GM12891 (cell line): Measurements from ENCODE around the gene CPA5.

Source experiments
- DNase-seq: peaks from one replicate; pipeline ENCODE4 v3.0.0; 2011; ENCODE audit warnings: low spot score; ENCODE audit not compliant: insufficient read length
- FAIRE-seq: peaks from 2 replicates; lab custom pipeline; 2011; peaks lifted over from hg19 to GRCh38; lab: Jason Lieb, UNC
- PAX5 ChIP-seq: IDR thresholded peaks from 2 replicates; pipeline ENCODE4 v1.6.1; 2011; ENCODE audit warnings: low read length, moderate library complexity, mild to moderate bottlenecking; ENCODE audit not compliant: insufficient read depth, severe bottlenecking
- POLR2A ChIP-seq: IDR thresholded peaks from 2 replicates; pipeline ENCODE4 v1.6.1; 2011; ENCODE audit warnings: low read depth, low read length, control low read depth
- POLR2AphosphoS5 ChIP-seq: IDR thresholded peaks from 2 replicates; pipeline ENCODE4 v1.6.1; 2011; ENCODE audit warnings: low read depth, low read length, control low read depth
- POU2F2 ChIP-seq: IDR thresholded peaks from 2 replicates; pipeline ENCODE4 v1.6.1; 2011; ENCODE audit warnings: low read depth, mild to moderate bottlenecking, control low read depth, low read length, moderate library complexity
- SPI1 ChIP-seq: IDR thresholded peaks from 2 replicates; pipeline ENCODE4 v1.6.1; 2011; ENCODE audit warnings: low read depth, low read length, control low read depth
- TAF1 ChIP-seq: IDR thresholded peaks from 2 replicates; pipeline ENCODE4 v1.6.1; 2011; ENCODE audit warnings: low read depth, low read length, control low read depth

Gene CPA5

GRCh38 chr7:130358471-130358870, 13.9 kb downstream of the CPA5 start:
- DNase-seq (no peak), FAIRE-seq (no peak)
- no peak for TF ChIP-seq SPI1
- TF ChIP-seq POLR2AphosphoS5, result no peak
- TF ChIP-seq POU2F2, result no peak
- TF ChIP-seq TAF1, result no peak
- TF ChIP-seq PAX5, result no peak
- no peak for TF ChIP-seq POLR2A

- FAIRE-seq, result no peak
- TF ChIP-seq PAX5 (no peak), SPI1 (no peak), POLR2AphosphoS5 (no peak), TAF1 (no peak), POU2F2 (no peak), POLR2A (no peak)
- no peak for DNase-seq
These were observed 14.8 kb downstream of the CPA5 start for GRCh38 chr7:130359276-130359857.

GRCh38 chr7:130360518-130360917, 15.9 kb downstream of the CPA5 start:
- TF ChIP-seq POLR2AphosphoS5, result no peak
- TF ChIP-seq SPI1, result no peak
- no peak for TF ChIP-seq POU2F2
- no peak for TF ChIP-seq POLR2A
- TF ChIP-seq PAX5, result no peak
- TF ChIP-seq TAF1, result no peak
- FAIRE-seq (no peak), DNase-seq (no peak)

GRCh38 chr7:130361681-130362080, 17.1 kb downstream of the CPA5 start:
- FAIRE-seq (no peak), DNase-seq (no peak)
- TF ChIP-seq POU2F2 (no peak), PAX5 (no peak), SPI1 (no peak), TAF1 (no peak), POLR2AphosphoS5 (no peak), POLR2A (no peak)

- FAIRE-seq, result no peak
- no peak for TF ChIP-seq POU2F2
- no peak for TF ChIP-seq POLR2A
- TF ChIP-seq POLR2AphosphoS5, result no peak
- no peak for TF ChIP-seq PAX5
- no peak for TF ChIP-seq SPI1
- no peak for TF ChIP-seq TAF1
- DNase-seq, result no peak
These were observed 17.7 kb downstream of the CPA5 start for GRCh38 chr7:130362251-130362816.

- FAIRE-seq (peak; percentile 57), DNase-seq (no peak)
These were observed 18.6 kb downstream of the CPA5 start for GRCh38 chr7:130363026-130363847.

GRCh38 chr7:130364451-130364850, 19.8 kb downstream of the CPA5 start:
- no peak for DNase-seq
- FAIRE-seq, result no peak
- TF ChIP-seq POLR2A, result no peak
- no peak for TF ChIP-seq TAF1
- TF ChIP-seq POU2F2, result no peak
- TF ChIP-seq POLR2AphosphoS5, result no peak
- no peak for TF ChIP-seq SPI1
- no peak for TF ChIP-seq PAX5

More at GRCh38 chr7:130363026-130363847, 18.6 kb downstream of the CPA5 start:
- TF ChIP-seq POLR2A (no peak), PAX5 (peak; percentile 27), SPI1 (no peak), POLR2AphosphoS5 (no peak), TAF1 (no peak), POU2F2 (peak; percentile 93)

GRCh38 chr7:130365088-130365487, 20.5 kb downstream of the CPA5 start:
- TF ChIP-seq PAX5 (no peak), POLR2A (no peak), SPI1 (no peak), POU2F2 (no peak), POLR2AphosphoS5 (no peak), TAF1 (no peak)
- no peak for DNase-seq
- FAIRE-seq, result peak; percentile 16
